ENCODE results near the gene PCNA.

Gene PCNA

GRCh38 chr20:5119435-5120184, at the start of gene PCNA:
TSS of gene PCNA (minus strand) at chr20:5119958. CDS start at chr20:5119798, 160 bp downstream.
- H3K27ac Mint-ChIP-seq: peak within 1 kb of the TSS; percentile 99
- peaks cover 47% of the 10 kb centered on the region for H3K36me3 Mint-ChIP-seq (ENCODE audit: low read depth)
- H3K4me3 Mint-ChIP-seq: peak within 1 kb of the TSS; percentile 96
- H3K9me3 Mint-ChIP-seq: no peaks in the 10 kb centered on the region
- no peaks in the 10 kb centered on the region for H3K27me3 Mint-ChIP-seq (ENCODE audit: low read depth)
- peak; percentile 99 for DNase-seq (ENCODE audit: low spot score)
- peaks cover 46% of the 10 kb centered on the region for H3K4me1 Mint-ChIP-seq (ENCODE audit: low read depth)

DNA sequence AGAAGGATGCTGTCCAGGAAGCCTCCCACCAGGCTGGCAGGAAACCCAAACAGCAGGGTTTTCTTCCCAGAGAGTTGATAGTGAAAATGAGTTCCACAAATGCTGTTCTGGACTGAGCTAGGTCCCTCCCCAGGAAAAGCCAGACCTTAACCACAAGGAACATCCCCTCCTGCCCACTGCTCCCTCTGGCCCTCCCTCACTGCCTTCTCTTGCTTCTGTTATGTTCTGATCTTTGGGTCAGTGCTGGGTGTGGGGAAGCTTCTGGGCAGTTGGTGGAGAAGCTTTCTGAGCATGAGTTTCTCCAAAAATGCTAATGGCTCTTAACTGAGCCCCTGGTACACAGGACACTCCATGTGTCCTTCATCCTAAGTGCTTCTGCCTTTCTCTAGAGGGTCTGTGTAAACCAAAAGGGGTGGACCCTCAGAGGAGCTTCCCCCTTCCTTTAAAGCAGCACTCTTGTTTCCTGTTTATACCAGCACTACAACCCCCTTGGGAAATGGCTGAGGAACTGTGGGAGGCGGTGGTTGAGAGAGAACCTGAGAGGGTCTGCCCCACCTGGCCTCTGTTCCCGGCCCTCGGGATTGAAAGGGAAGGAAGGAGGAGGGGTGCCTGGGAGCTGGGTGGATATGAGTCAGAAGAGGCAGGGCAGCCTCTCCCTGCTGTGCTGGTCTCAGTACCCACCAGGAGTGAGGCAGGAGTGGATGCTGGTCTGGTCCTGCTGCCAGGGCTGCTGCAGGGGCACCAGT, 49.1 kb upstream of the PCNA start:
- Mint-ChIP-seq H3K4me1 (ENCODE audit: low read depth) (peaks cover 28% of the 10 kb centered on the region), H3K27me3 (ENCODE audit: low read depth) (no peaks in the 10 kb centered on the region), H3K4me3 (no peak overlapping the region), H3K9me3 (no peaks in the 10 kb centered on the region), H3K36me3 (ENCODE audit: low read depth) (no peaks in the 10 kb centered on the region), H3K27ac (peak overlapping the region; percentile 60)
- no peak for DNase-seq (ENCODE audit: low spot score)

- H3K27ac Mint-ChIP-seq: no peak overlapping the region
- H3K9me3 Mint-ChIP-seq: no peaks in the 10 kb centered on the region
- no peak overlapping the region for H3K4me3 Mint-ChIP-seq
- H3K27me3 Mint-ChIP-seq (ENCODE audit: low read depth): no peaks in the 10 kb centered on the region
- peaks cover 32% of the 10 kb centered on the region for H3K4me1 Mint-ChIP-seq (ENCODE audit: low read depth)
- no peak for DNase-seq (ENCODE audit: low spot score)
- H3K36me3 Mint-ChIP-seq (ENCODE audit: low read depth): peaks cover 2% of the 10 kb centered on the region
These were observed 45.2 kb upstream of the PCNA start for GRCh38 chr20:5164645-5165625.

DNA sequence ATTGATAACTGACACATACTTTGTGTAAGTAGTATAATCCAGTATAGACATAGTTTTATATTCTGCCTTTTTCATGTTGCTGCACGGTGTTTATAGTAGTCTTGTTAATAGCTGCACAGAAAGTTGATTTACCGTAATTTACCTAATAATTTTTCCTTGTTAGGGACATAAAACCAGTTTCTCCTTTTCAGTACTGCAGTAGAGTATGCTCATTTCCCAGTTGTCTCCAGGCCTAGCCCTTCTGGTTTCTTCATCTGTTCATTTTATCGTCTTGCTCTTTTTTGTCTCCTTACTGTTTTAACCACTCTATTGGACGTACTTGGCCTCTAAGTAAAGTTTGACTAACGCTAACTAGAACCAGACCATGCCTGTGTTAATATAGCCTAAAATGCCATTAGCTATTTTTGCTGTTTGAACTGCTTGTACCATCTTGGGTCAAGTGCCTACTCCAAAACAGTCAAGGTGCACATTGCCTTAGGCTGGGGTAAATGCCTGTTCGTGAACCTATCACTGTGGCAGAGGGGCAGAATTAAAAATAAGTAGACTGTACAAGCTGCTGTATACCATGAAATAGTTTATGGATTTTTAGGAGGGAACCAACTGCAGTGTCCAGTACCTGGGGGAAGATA, 41.9 kb upstream of the PCNA start:
- no peak overlapping the region for H3K4me3 Mint-ChIP-seq
- peaks cover 24% of the 10 kb centered on the region for H3K4me1 Mint-ChIP-seq (ENCODE audit: low read depth)
- no peaks in the 10 kb centered on the region for H3K9me3 Mint-ChIP-seq
- no peak for DNase-seq (ENCODE audit: low spot score)
- H3K36me3 Mint-ChIP-seq (ENCODE audit: low read depth): peaks cover 2% of the 10 kb centered on the region
- no peaks in the 10 kb centered on the region for H3K27me3 Mint-ChIP-seq (ENCODE audit: low read depth)
- no peak overlapping the region for H3K27ac Mint-ChIP-seq

DNA sequence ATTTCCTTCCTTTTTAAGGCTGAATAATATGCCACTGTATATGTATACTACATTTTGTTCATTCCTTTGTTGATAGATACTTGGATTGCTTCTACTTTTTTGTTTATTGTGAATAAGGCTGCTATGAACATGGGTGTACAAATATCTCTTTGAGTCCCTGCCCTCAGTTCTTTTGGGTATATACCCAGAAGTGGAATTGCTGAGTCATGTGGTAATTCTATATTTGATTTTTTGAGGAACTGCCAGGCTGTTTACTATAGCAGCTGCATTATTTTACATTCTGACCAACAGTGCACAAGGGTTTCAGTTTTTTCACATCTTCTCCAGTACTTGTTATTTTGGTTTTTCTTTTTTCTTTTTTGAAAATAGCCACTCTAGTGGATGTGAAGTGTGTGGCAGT, 41.1 kb upstream of the PCNA start:
- H3K9me3 Mint-ChIP-seq: no peaks in the 10 kb centered on the region
- no peak for DNase-seq (ENCODE audit: low spot score)
- no peaks in the 10 kb centered on the region for H3K27me3 Mint-ChIP-seq (ENCODE audit: low read depth)
- peaks cover 2% of the 10 kb centered on the region for H3K36me3 Mint-ChIP-seq (ENCODE audit: low read depth)
- H3K4me3 Mint-ChIP-seq: no peak overlapping the region
- no peak overlapping the region for H3K27ac Mint-ChIP-seq
- peaks cover 20% of the 10 kb centered on the region for H3K4me1 Mint-ChIP-seq (ENCODE audit: low read depth)

GRCh38 chr20:5159928-5160327, 40.2 kb upstream of the PCNA start:
- Mint-ChIP-seq H3K36me3 (ENCODE audit: low read depth) (peaks cover 2% of the 10 kb centered on the region), H3K27me3 (ENCODE audit: low read depth) (no peaks in the 10 kb centered on the region), H3K4me1 (ENCODE audit: low read depth) (peaks cover 24% of the 10 kb centered on the region), H3K27ac (no peak overlapping the region), H3K4me3 (no peak overlapping the region), H3K9me3 (no peaks in the 10 kb centered on the region)
- DNase-seq (ENCODE audit: low spot score): no peak

DNA sequence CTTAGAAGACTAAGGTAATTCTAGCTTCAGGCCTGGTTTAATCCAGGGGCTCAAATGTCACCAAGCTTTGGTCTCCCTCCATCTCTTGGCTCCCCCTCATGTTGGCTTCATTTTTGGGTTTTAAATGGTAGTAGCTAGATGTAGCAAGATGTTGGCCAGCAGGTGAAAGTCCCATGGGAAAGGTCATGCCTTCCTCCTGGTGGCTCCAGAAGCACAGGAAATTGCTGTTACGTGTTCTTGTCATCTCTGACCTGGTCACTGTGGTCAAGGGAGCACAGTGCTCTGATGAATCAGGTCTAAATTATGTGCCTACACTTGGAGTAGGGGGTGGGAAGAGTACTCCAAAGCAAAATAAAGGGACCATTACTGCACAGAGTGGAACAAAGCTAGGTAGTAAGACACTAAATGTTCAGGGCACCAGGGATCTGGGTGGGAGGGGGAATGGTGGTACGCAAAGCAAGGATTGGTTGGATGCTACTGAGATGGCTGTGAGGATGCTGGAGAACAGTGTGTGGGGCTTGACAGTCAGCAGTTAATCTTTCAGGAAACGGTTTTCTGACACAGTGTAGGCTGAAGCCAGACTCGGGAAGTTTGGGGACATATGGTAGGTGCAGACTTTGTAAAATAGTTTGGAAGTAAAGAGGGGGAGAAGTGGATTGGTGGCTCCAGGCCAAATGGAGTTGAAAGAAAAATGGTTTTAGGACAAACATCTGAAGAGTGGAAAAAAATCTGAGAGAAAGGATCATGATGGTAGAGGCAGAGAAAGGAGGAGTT, 37.1 kb upstream of the PCNA start:
- DNase-seq (ENCODE audit: low spot score): no peak
- H3K27me3 Mint-ChIP-seq (ENCODE audit: low read depth): no peaks in the 10 kb centered on the region
- peak overlapping the region; percentile 20 for H3K27ac Mint-ChIP-seq
- peaks cover 27% of the 10 kb centered on the region for H3K4me1 Mint-ChIP-seq (ENCODE audit: low read depth)
- H3K4me3 Mint-ChIP-seq: no peak overlapping the region
- H3K36me3 Mint-ChIP-seq (ENCODE audit: low read depth): peaks cover 8% of the 10 kb centered on the region
- no peaks in the 10 kb centered on the region for H3K9me3 Mint-ChIP-seq

DNA sequence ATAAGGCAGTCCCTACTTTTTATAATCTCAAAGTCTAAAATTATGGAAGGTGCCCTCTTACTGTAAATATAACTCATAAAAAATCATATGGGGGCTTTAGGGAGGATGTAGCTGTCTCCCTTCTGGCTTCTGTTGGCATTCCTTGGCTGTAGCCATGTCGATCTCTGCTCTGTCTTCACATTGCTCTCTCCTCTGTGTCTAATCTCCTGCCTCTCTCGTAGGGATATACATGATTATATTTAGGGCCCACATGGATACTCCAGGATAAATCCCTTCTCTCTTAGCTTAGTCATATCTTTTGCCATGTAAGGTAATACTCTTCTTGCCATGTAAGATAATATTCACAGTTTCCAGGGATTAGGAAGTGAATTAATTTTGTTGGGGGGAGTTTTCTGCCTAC, 35.6 kb upstream of the PCNA start:
- no peak overlapping the region for H3K4me3 Mint-ChIP-seq
- H3K27me3 Mint-ChIP-seq (ENCODE audit: low read depth): no peaks in the 10 kb centered on the region
- peaks cover 23% of the 10 kb centered on the region for H3K4me1 Mint-ChIP-seq (ENCODE audit: low read depth)
- H3K36me3 Mint-ChIP-seq (ENCODE audit: low read depth): peaks cover 5% of the 10 kb centered on the region
- no peak overlapping the region for H3K27ac Mint-ChIP-seq
- no peaks in the 10 kb centered on the region for H3K9me3 Mint-ChIP-seq
- DNase-seq (ENCODE audit: low spot score): no peak

- Mint-ChIP-seq H3K36me3 (ENCODE audit: low read depth) (peaks cover 5% of the 10 kb centered on the region), H3K9me3 (no peaks in the 10 kb centered on the region), H3K27me3 (ENCODE audit: low read depth) (no peaks in the 10 kb centered on the region), H3K4me3 (no peak overlapping the region), H3K27ac (no peak overlapping the region), H3K4me1 (ENCODE audit: low read depth) (peaks cover 23% of the 10 kb centered on the region)
- DNase-seq (ENCODE audit: low spot score): no peak
These were observed 34.8 kb upstream of the PCNA start for GRCh38 chr20:5154543-5154925.

- H3K27me3 Mint-ChIP-seq (ENCODE audit: low read depth): no peaks in the 10 kb centered on the region
- DNase-seq (ENCODE audit: low spot score): no peak
- H3K4me3 Mint-ChIP-seq: no peak overlapping the region
- H3K36me3 Mint-ChIP-seq (ENCODE audit: low read depth): peaks cover 5% of the 10 kb centered on the region
- peaks cover 23% of the 10 kb centered on the region for H3K4me1 Mint-ChIP-seq (ENCODE audit: low read depth)
- H3K27ac Mint-ChIP-seq: no peak overlapping the region
- H3K9me3 Mint-ChIP-seq: no peaks in the 10 kb centered on the region
These were observed 34.1 kb upstream of the PCNA start for GRCh38 chr20:5153612-5154542.

DNA sequence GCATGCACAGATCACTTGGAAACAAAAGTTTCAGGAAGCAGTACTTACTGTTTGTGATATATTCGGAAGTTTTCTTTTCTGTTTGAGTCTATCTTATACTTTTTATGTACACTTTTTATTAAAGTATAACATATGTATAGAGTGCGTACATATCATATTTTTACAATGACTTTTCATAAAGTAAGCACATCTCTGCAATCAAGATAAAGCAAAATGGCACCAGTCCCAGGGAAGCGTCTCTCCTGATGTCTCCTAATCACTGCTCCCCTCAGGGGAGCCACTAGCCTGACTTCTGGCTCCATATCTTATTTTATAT, 33.4 kb upstream of the PCNA start:
- no peaks in the 10 kb centered on the region for H3K9me3 Mint-ChIP-seq
- peaks cover 25% of the 10 kb centered on the region for H3K4me1 Mint-ChIP-seq (ENCODE audit: low read depth)
- DNase-seq (ENCODE audit: low spot score): no peak
- no peak overlapping the region for H3K27ac Mint-ChIP-seq
- H3K36me3 Mint-ChIP-seq (ENCODE audit: low read depth): peaks cover 5% of the 10 kb centered on the region
- H3K4me3 Mint-ChIP-seq: no peak overlapping the region
- H3K27me3 Mint-ChIP-seq (ENCODE audit: low read depth): no peaks in the 10 kb centered on the region

Measured in T-helper 2 cell treated with Interferon-gamma antibody and Interleukin-4, amounts not matched to agents 5 μg/mL and 100 μg/mL, for 36 hours (primary cell).